Measurements from ENCODE around the gene DFFB. TPM values are rescaled to one million over a fixed set of nuclear protein-coding genes. Genes with fewer than 3 reads are reported as not detected.

The DFFB gene
- total RNA-seq, 1 experiment from 2014 or later = 9.0 TPM

- intact Hi-C loops (cut with micrococcal nuclease) = no loop called here
- H3K9ac ChIP-seq (ENCODE audit: low read length) = no peak overlapping the region
- no peak overlapping the region for H3K4me2 ChIP-seq (ENCODE audit: low read length)
- no peaks in the 10 kb centered on the region for H4K20me1 ChIP-seq (ENCODE audit: insufficient read depth)
- no peaks in the 10 kb centered on the region for H3K9me2 ChIP-seq (ENCODE audit: insufficient read depth)
- CTCF ChIA-PET = no interaction called here
- H2AFZ ChIP-seq (ENCODE audit: low read depth, low read length, poor library complexity, severe bottlenecking) = no peak overlapping the region
- no peaks in the 10 kb centered on the region for H3K79me2 ChIP-seq (ENCODE audit: insufficient read depth, low read length)
- no TSS peak for BruUV-seq (replicated peaks)
- TF ChIP-seq TCF7L2 (IDR thresholded peaks at IDR 0.05; ENCODE audit: borderline replicate concordance, extremely low read depth, insufficient read depth, insufficient read length) = no peak
- no peak for TF ChIP-seq EZH2phosphoT487 (IDR thresholded peaks at IDR 0.05; ENCODE audit: borderline replicate concordance)
- TF ChIP-seq JUND (IDR thresholded peaks at IDR 0.05) = no peak
- no peak for TF ChIP-seq POLR2AphosphoS5 (IDR thresholded peaks at IDR 0.05; ENCODE audit: low read depth, low read length)
- no peak for TF ChIP-seq MAX (IDR thresholded peaks at IDR 0.05)
- DNase-seq (ENCODE audit: low read depth, low spot score) (no peak), ATAC-seq (no peak)
- H3K9me3 ChIP-seq (ENCODE audit: control insufficient read depth in 1 of 2, insufficient read depth in 1 of 2, low read depth in 1 of 2, low read length in 2 of 2) = no peaks in the 10 kb centered on the region
- RAD21 ChIA-PET (ENCODE audit: low non-redundant PET in 1 of 2, low total read pairs in 2 of 2, uncharacterized antibody in 2 of 2, unreplicated experiment in 2 of 2) = no interaction called here
- POLR2A ChIA-PET = no interaction called here
- no peaks in the 10 kb centered on the region; a peak in 1 of 4 replicates for H3K36me3 ChIP-seq (ENCODE audit: control insufficient read depth in 1 of 2, insufficient read depth in 2 of 2, low read length in 2 of 2)
- no peak overlapping the region for H3K4me3 ChIP-seq (replicated peaks in 1 of 2; ENCODE audit: low read depth in 1 of 2, low read length in 2 of 2)
- H3K27ac ChIP-seq (ENCODE audit: low read depth, low read length) = no peak overlapping the region
- H3K4me1 ChIP-seq (ENCODE audit: control insufficient read depth in 1 of 2, insufficient read depth in 2 of 2, low read length in 2 of 2) = no peaks in the 10 kb centered on the region
- no peaks in the 10 kb centered on the region for H3K27me3 ChIP-seq (ENCODE audit: insufficient read depth, low read length)
Observed at GRCh38 chr1:3819771-3820200, 37.5 kb upstream of the DFFB start.

- H3K27me3 ChIP-seq (ENCODE audit: insufficient read depth, low read length) = no peaks in the 10 kb centered on the region
- no peak for TF ChIP-seq MAX (IDR thresholded peaks at IDR 0.05)
- TF ChIP-seq ZNF274 (IDR thresholded peaks at IDR 0.05; ENCODE audit: low read depth, low read length) = no peak
- no peak for TF ChIP-seq SP1 (IDR thresholded peaks at IDR 0.05; ENCODE audit: low read depth)
- no peak for TF ChIP-seq RAD21 (IDR thresholded peaks at IDR 0.05; ENCODE audit: low read depth)
- TF ChIP-seq POLR2A (IDR thresholded peaks at IDR 0.05; ENCODE audit: borderline replicate concordance, extremely low read depth, insufficient read depth, insufficient read length) = no peak
- TF ChIP-seq YY1 (IDR thresholded peaks at IDR 0.05; ENCODE audit: extremely low read depth, insufficient replicate concordance, low read depth, low read length) = no peak
- no peak for TF ChIP-seq FOSL1 (IDR thresholded peaks at IDR 0.05; ENCODE audit: low read depth)
- no peak for TF ChIP-seq ELF1 (IDR thresholded peaks at IDR 0.05; ENCODE audit: borderline replicate concordance, low read depth)
- TF ChIP-seq EZH2 (IDR thresholded peaks at IDR 0.05) = no peak
- no peak for TF ChIP-seq REST (IDR thresholded peaks at IDR 0.05; ENCODE audit: low read depth)
- TF ChIP-seq TCF7L2 (IDR thresholded peaks at IDR 0.05; ENCODE audit: borderline replicate concordance, extremely low read depth, insufficient read depth, insufficient read length) = no peak
- no peak for TF ChIP-seq ZFX (IDR thresholded peaks at IDR 0.05)
- no peak for TF ChIP-seq CTCF (IDR thresholded peaks at IDR 0.05 in 2 of 3, conservative IDR thresholded peaks at IDR 0.05 in 1 of 3; ENCODE audit: borderline replicate concordance in 1 of 3, insufficient read depth in 1 of 3, low read depth in 2 of 3, low read length in 2 of 3)
Observed at GRCh38 chr1:3820316-3820715, 37.0 kb upstream of the DFFB start.

More at GRCh38 chr1:3820316-3820715, 37.0 kb upstream of the DFFB start:
- Histone ChIP-seq H3K4me1 (ENCODE audit: control insufficient read depth in 1 of 2, insufficient read depth in 2 of 2, low read length in 2 of 2) (no peaks in the 10 kb centered on the region), H3K27ac (ENCODE audit: low read depth, low read length) (no peak overlapping the region), H3K36me3 (ENCODE audit: control insufficient read depth in 1 of 2, insufficient read depth in 2 of 2, low read length in 2 of 2) (no peaks in the 10 kb centered on the region; a peak in 1 of 4 replicates), H3K79me2 (ENCODE audit: insufficient read depth, low read length) (no peaks in the 10 kb centered on the region), H3K9me2 (ENCODE audit: insufficient read depth) (no peaks in the 10 kb centered on the region), H3K4me2 (ENCODE audit: low read length) (no peak overlapping the region), H3K4me3 (replicated peaks in 1 of 2; ENCODE audit: low read depth in 1 of 2, low read length in 2 of 2) (no peak overlapping the region), H3K9me3 (ENCODE audit: control insufficient read depth in 1 of 2, insufficient read depth in 1 of 2, low read depth in 1 of 2, low read length in 2 of 2) (no peaks in the 10 kb centered on the region), H2AFZ (ENCODE audit: low read depth, low read length, poor library complexity, severe bottlenecking) (no peak overlapping the region), H4K20me1 (ENCODE audit: insufficient read depth) (no peaks in the 10 kb centered on the region), H3K9ac (ENCODE audit: low read length) (no peak overlapping the region)
- CTCF ChIA-PET = no interaction called here
- DNase-seq (ENCODE audit: low read depth, low spot score) (no peak), ATAC-seq (no peak)
- intact Hi-C loops (cut with micrococcal nuclease) = no loop called here
- RAD21 ChIA-PET (ENCODE audit: low non-redundant PET in 1 of 2, low total read pairs in 2 of 2, uncharacterized antibody in 2 of 2, unreplicated experiment in 2 of 2) = no interaction called here
- no TSS peak for BruUV-seq (replicated peaks)
- POLR2A ChIA-PET = no interaction called here
